NOMO-1 treated with dmso at 0.1 percent for 144 hours (cell line): ENCODE measurements around the gene FCHSD2.
"Not testable (repeated sequence)": the region's sequence is repeated elsewhere in the genome, so short reads cannot be mapped to it uniquely, and the experiment has no call there.

ENCODE experiments used
- DNase-seq: peaks from one replicate; lab custom pipeline; 2025; ENCODE audit not compliant: unreplicated experiment; lab: John Stamatoyannopoulos, UW

FCHSD2 gene

GRCh38 chr11:73152086-73152853 is 10.2 kb upstream of the FCHSD2 start:
- no peak for DNase-seq

DNA sequence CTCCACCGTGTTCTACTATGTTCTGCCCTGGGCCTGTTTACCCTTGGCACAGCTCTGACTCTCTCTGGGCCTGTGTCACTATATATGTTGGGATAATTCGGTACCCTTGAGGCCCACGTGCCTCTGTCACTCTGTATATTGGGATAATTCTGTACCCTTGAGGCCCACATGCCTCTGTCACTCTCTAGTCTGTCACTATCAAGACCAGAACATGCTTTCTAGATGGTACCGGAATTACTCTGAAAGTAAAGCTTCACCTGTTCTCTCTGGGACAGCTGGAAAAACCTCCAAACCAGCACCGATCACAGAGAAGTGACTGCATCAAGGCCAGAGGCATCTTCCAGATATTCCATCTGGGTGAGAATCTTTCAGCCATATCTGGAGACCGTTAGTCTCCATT is 9.3 kb upstream of the FCHSD2 start:
- no peak for DNase-seq

DNA sequence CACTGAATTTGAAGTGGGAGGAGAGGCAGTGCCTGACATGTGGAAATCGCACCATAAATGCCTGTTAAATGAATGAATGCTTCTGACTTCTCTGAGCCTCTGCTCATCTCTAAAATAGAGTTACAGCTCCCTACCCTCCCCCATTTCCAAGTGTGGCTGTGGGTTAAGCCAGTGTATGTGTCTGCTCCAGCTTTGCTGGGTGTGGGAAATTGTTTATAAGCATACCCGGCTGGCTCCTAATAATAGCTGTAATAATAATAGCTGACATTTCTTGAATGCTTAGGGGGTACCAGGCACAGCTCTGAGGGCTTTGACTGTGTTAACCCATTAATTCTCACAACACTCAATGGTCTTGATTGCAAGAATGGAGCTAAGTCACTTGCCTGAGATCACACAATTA is 7.0 kb upstream of the FCHSD2 start:
- no peak for DNase-seq

DNA sequence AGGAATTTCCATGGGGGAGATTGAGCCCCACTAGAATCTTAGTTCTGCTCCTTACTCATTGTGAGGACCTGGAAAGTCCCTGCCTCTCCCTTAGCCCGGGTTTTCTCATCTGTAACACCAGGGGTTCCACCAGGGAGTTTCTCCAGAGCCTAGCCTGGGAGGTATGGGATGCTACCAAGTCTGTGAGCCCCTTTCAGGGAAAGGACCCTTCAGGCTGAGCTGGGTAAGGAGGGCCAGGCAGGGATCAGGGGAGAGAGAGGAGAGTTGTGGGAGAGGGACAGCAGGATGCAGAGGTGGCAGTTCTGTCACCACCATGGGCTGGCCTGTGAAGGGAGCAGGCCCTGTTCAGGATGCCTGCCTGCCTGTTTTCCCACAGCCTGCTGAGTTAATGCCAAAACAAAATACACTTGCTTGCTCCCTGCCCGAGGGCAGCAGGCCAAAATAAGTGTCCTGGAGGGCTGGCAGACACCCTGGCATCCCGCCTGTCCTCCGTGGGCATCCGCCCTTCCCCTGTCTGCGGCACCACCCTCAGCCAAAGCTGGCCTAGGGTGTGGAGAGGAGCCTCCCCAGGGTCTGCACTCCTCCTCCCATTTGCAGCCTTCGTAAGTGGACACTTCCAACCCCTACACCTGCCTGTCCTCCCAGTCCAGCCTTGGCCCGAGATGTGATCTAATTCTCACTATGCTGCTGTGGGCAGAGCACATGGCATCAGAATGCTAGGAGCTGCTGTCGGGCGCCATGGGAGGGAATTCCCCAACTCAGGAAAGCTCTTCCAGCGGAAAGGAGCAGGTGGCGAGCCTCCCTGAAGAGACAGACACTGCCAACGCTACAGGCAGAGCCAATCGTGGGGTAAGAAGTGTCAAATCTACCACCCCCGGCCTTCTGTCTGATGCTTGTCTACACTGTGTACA is 5.9 kb upstream of the FCHSD2 start:
- no peak for DNase-seq

- DNase-seq, result no peak
These were observed 4.0 kb upstream of the FCHSD2 start for GRCh38 chr11:73145986-73146575.

DNA sequence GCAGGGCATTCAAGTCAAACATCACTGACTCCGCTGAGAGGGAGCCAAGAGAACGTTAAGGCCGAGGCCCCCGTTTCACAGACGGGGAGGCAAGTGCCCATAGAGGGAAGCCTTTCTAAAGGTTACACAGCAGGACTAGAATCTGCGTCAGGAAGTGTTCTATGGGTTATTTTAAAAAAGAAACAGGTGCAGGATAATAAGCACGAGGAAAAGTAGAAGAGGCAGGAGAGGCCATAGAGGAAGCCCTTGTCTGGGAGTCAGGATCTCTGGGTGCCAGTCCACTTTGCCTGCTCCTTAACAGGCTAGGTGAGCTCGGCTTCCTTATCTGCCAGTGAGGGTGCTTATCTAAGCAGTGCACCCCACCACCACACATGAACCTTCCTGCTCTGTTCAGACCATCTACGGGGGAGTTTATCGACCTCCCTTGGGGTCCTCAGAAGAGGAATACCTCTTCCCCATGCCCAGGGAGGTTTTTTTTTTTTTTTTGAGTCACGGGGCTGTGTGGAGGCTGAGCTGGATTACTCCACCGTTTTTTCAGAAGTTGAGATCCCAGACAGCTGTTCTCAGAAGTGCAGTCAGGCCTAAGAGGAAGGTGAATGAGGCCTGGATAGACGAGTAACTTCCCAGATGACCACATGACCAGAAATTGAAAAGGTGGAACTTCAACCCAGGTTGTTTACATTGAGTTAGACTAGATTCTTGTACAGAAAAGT is 1.2 kb upstream of the FCHSD2 start:
- no peak for DNase-seq

DNA sequence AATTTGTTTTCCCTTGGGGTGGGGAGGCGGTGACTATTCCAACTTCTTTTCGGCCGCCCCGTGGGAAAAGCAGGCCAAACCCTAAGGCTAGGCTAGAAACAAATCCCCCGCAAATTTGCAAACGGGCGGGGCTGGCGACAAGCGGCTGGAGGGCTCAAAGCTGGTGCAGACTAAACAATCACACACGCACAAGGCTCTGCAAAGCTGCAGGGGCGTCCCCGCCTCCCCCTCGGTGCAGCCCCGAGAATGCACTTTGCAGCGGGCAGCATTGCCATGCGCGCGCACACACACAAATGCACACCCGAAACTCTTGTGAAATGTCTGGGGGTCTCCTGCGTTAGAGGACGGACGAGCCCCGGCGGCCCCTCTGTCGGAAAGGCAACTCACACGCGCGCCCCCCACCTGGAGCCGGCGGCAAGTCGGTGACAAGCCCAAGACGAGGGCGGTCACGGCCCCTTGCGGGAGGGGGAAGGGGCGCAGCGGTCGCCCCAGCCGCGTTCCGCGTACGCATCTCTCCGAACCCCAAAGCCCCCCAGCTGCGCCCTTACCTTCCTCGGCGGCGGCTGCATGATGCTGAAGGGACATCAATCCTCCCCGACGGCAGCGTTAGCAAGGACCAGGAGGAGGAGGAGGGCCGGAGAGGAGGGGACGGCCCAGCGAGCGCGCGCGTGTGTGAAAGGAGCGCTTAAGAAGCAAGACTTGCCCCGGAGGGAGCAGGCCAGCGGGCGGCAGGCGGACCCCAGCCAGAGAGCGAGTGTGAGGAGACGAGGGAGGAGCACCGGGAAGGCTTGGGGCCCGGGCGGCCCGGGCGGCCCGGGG is 600 bp downstream of the FCHSD2 start:
- peak; percentile 59 for DNase-seq

DNA sequence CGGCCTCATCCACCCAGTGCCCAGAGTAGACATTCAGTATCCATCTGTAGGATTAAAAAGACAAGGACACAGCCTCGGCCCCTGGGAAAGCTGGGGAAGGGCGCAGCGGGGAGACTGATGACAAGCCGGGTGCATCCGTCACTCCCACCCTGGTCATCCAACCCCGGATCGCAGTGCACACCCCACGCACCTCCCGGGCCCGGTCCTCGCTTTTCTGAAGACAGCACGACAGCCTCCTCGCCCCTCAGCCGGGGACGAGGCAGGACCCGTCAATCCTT is 1.1 kb downstream of the FCHSD2 start:
- DNase-seq, result no peak

DNA sequence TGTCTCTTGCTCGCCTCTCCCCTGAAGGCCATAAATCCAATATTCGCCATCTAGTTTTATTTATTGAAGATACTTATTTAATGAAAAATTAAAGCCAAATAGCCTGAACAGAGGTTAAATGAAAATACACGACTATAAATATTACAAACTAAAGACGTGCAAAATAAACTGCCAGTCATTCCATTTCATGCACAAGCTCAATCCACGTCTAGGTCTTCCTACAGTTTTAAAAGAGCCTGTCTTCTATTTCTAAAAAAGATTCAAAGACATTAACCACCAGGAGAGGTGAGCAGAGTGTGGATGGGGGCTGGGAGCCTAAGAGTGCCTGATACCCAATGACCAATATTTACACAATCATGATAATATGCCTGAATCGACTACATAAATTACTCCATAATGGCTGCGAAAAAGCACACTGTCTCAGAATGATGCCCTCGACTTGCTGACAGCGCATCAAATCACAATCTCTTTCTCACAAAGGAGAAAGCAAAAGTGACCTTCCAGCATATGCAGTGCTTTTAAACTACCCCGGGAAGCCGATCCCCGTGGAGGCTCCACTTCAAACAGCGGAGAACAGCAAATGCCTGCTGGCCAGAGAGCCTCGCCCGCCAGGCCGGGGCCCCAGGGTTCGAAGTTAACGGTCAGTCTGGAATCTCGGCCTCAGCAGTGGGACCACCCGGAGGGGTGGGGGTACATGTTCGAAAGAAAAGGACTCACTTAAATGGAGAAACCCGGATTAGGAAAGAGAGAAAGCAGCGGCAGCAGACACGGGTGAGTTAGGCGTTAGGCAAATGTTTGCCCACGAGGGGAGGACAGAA is 1.7 kb downstream of the FCHSD2 start:
- DNase-seq, result no peak

DNA sequence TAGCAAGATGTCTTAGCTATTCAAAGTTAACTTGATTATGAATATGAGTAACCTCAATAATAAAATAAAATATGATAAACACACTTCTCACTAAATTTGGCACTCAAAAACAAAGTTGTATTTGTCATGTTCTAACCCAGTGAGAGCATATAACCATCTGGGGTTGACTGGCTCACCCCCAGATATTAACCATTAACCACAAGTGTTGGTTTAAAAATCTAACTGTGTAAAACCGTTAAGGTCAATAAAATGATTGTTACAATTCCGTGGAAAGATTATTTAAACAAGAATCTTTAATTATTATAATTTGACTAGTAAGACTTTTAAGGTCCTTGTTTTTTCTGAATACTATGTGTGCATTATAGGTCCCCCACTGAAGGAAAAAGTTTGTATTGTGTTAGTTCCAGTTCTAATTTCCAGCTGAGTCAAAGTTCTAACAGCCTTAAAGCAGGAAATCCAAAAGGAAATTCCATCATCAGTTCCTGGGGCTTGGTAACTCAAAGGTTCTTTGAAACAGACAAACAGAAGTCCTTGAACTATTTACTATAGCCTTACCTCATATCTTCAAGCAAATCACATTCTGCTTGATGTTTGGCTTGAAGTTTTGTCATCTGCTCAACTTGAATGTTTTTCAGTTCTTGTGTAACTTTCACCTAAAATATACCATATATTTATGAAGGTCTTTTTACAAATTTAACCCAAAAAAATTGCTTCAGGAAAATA is 2.5 kb downstream of the FCHSD2 start:
- no peak for DNase-seq

GRCh38 chr11:73137944-73138274 is 4.2 kb downstream of the FCHSD2 start:
- no peak for DNase-seq

- peak; percentile 24 for DNase-seq
These were observed 4.7 kb downstream of the FCHSD2 start for GRCh38 chr11:73137262-73137943.

GRCh38 chr11:73136722-73137121 is 5.4 kb downstream of the FCHSD2 start:
- not testable (repeated sequence) for DNase-seq

GRCh38 chr11:73135346-73136284 is 6.5 kb downstream of the FCHSD2 start:
- DNase-seq, result no peak

DNA sequence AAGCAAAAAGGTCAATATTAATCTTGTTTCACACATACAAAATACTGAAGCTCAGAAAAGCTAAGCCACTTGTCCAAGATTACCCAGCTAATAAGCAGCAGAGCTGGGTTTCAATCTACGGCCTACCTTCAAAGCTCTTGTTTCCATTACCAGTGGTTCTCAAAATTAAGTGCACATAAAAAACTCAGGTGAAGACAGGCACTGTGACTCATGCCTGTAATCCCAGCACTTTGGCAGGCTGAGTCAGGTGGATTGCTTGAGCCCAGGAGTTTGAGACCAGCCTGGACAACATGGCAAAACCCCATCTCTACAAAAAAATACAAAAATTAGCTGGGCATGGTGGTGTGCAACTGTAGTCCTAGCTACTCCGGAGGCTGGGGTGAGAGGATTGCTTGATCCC is 9.8 kb downstream of the FCHSD2 start:
- not testable (repeated sequence) for DNase-seq

DNA sequence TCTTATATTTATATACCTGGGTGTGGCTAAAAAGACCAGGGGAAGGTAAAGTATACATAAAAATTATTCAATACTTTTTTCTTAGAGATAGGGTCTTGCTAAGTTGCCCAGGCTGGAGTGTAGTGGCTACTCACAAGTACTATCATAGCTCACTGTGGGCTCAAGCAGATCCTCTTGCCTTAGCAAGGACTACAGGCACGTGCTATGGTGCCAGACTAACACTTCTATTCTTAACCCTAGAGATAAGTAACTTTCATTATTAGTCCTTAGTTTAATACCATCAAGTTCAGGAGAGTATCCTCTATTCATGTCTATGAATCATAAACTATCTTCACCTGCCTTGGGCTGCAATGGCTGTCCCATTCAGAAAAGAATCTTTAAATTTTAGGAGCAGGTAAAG is 11.9 kb downstream of the FCHSD2 start:
- DNase-seq, result no peak

- no peak for DNase-seq
These were observed 12.9 kb downstream of the FCHSD2 start for GRCh38 chr11:73129198-73129597.
